K562 (cell line): Measurements from ENCODE around the gene DISC1. TPM values are rescaled to one million over a fixed set of nuclear protein-coding genes. Genes with fewer than 3 reads are reported as not detected.

Experiments
- ATAC-seq: fragments of 200-7000 bp; cut with Tn5 transposase; 3 replicates; pipeline ENCODE4 v1.9.1; 2020; ENCODE audit warnings: moderate library complexity
- BruUV-seq: library from RNA; stranded (reverse); fragments of 400-500 nt; replicated peaks from 2 replicates; lab custom pipeline; 2021; lab: Mats Ljungman, UMichigan
- CTCF ChIA-PET: fragments of 300-600 bp; formaldehyde crosslinking; extraction: SDS; loops from one replicate; lab custom pipeline; 2021; ENCODE audit warnings: low intra/inter-chr PET ratio; lab: Yijun Ruan, JAX
- POLR2A ChIA-PET: fragments of 300-600, 350-650 bp; sonication (Branson Sonifier 250); formaldehyde crosslinking; extraction: SDS; loops from one replicate; lab custom pipeline; 2021; ENCODE audit warnings: antibody characterized with exemption, inconsistent platforms; lab: Yijun Ruan, JAX
- DNase-seq, 4 experiments: peaks; one replicate each; pipeline versions ENCODE4 v3.0.0 to v3.0.0-alpha.2; 2011 to 2018; ENCODE audit warnings: low spot score in 3 of 4, mixed read lengths in 3 of 4; ENCODE audit errors: extremely low read depth in 1 of 4
- FAIRE-seq: peaks from 2 replicates; lab custom pipeline; 2011; peaks lifted over from hg19 to GRCh38; lab: Jason Lieb, UNC
- H2AFZ ChIP-seq: 2 replicates; pipeline ENCODE4 v1.6.0; 2011; ENCODE audit warnings: low read depth, low read length, control low read depth, inconsistent platforms
- H3K27ac ChIP-seq: fragments of 200-600 bp; 3 replicates; pipeline ENCODE4 v1.8.0; 2011; ENCODE audit warnings: low read depth, mild to moderate bottlenecking, control low read depth, inconsistent platforms, low read length, moderate library complexity, mixed read lengths; ENCODE audit errors: extremely low read depth
- H3K27me3 ChIP-seq, 2 experiments: fragments of 300-600 bp in 1 of 2; 2 replicates in 1 of 2; 3 replicates in 1 of 2; pipeline versions ENCODE4 v1.6.0 to v1.8.0; 2011; ENCODE audit warnings: inconsistent platforms in 2 of 2, low read length in 2 of 2, mild to moderate bottlenecking in 1 of 2, mixed read lengths in 1 of 2, moderate library complexity in 1 of 2; ENCODE audit not compliant: control insufficient read depth in 2 of 2, insufficient read depth in 2 of 2
- H3K36me3 ChIP-seq: fragments of 300-600 bp; 3 replicates; pipeline ENCODE4 v1.8.0; 2011; ENCODE audit warnings: mild to moderate bottlenecking, low read length, inconsistent platforms; ENCODE audit not compliant: control insufficient read depth, insufficient read depth
- H3K4me1 ChIP-seq, 2 experiments: fragments of 200-600 bp in 1 of 2; replicated peaks in 1 of 2; 2 replicates in 1 of 2; 3 replicates in 1 of 2; pipeline versions ENCODE4 v1.5.1 to v1.8.0; 2011; ENCODE audit warnings: inconsistent platforms in 2 of 2, low read length in 2 of 2, mild to moderate bottlenecking in 1 of 2, mixed read lengths in 1 of 2, moderate library complexity in 1 of 2; ENCODE audit not compliant: control insufficient read depth in 2 of 2, insufficient read depth in 2 of 2
- H3K4me2 ChIP-seq: 2 replicates; pipeline ENCODE4 v1.6.1; 2011; ENCODE audit warnings: low read length, control low read depth, inconsistent platforms, mixed read lengths; ENCODE audit not compliant: insufficient read depth
- H3K4me3 ChIP-seq: fragments of 200-600 bp; sonication (generic), shearing (Covaris generic); 2 replicates; pipeline ENCODE4 v1.5.1; 2016; ENCODE audit warnings: control low read depth, inconsistent platforms
- H3K79me2 ChIP-seq: fragments of 200-600 bp; 3 replicates; pipeline ENCODE4 v1.8.0; 2011; ENCODE audit warnings: low read length, inconsistent platforms; ENCODE audit not compliant: control insufficient read depth, insufficient read depth
- H3K9ac ChIP-seq, 2 experiments: 2 replicates each; pipeline versions ENCODE4 v1.6.0 to v1.6.1; 2011; ENCODE audit warnings: low read depth in 2 of 2, low read length in 2 of 2, control low read depth in 1 of 2, inconsistent platforms in 1 of 2, mild to moderate bottlenecking in 1 of 2, mixed read lengths in 1 of 2; ENCODE audit not compliant: insufficient read depth in 1 of 2
- H3K9me1 ChIP-seq: one replicate; pipeline ENCODE4 v1.6.0; 2011; ENCODE audit warnings: inconsistent platforms, mild to moderate bottlenecking, low read length, moderate library complexity; ENCODE audit not compliant: control insufficient read depth, insufficient read depth
- H3K9me3 ChIP-seq: replicated peaks from 2 replicates; pipeline ENCODE4 v1.5.1; 2011; ENCODE audit warnings: low read depth, low read length, inconsistent platforms; ENCODE audit not compliant: control insufficient read depth, insufficient read depth
- H4K20me1 ChIP-seq: replicated peaks from 2 replicates; pipeline ENCODE4 v1.6.1; 2011; ENCODE audit warnings: low read length, inconsistent platforms, mixed read lengths; ENCODE audit not compliant: control insufficient read depth, insufficient read depth
- CBX1 ChIP-seq: sonication (generic); IDR thresholded peaks from 2 replicates; pipeline ENCODE4 v1.6.1; 2016; ENCODE audit warnings: antibody characterized with exemption, low read depth, mild to moderate bottlenecking
- CCNT2 ChIP-seq: IDR thresholded peaks from 2 replicates; pipeline ENCODE4 v1.6.1; 2011; ENCODE audit warnings: borderline replicate concordance, low read depth, mild to moderate bottlenecking, moderate library complexity, mixed read lengths, low read length; ENCODE audit not compliant: insufficient read length; ENCODE audit errors: extremely low read depth
- DACH1 ChIP-seq: fragments of 450-650 bp; IDR thresholded peaks from 2 replicates; pipeline ENCODE4 v1.6.1; 2018; ENCODE audit not compliant: partially characterized antibody
- KLF13 ChIP-seq: fragments of 450-650 bp; IDR thresholded peaks from 2 replicates; pipeline ENCODE4 v1.6.1; 2016; ENCODE audit warnings: missing genetic modification characterization, low read depth, mild to moderate bottlenecking, missing compliant biosample characterization, moderate library complexity, borderline replicate concordance
- OTX1 ChIP-seq: fragments of 450-650 bp; formaldehyde crosslinking; IDR thresholded peaks from 2 replicates; pipeline ENCODE4 v1.4.0; 2022; ENCODE audit warnings: mild to moderate bottlenecking
- SP1 ChIP-seq: sonication (generic); formaldehyde crosslinking; IDR thresholded peaks from 2 replicates; pipeline ENCODE4 v1.8.1; 2022; ENCODE audit warnings: mild to moderate bottlenecking, missing genetic modification reagents
- VEZF1 ChIP-seq: fragments of 200-800 bp; sonication (Bioruptor generic); IDR thresholded peaks from 2 replicates; pipeline ENCODE4 v1.6.1; 2017; ENCODE audit warnings: missing genetic modification characterization, missing compliant biosample characterization
- ZEB2 ChIP-seq: fragments of 450-650 bp; IDR thresholded peaks from 2 replicates; pipeline ENCODE4 v1.6.1; 2016
- ZNF280B ChIP-seq: fragments of 250-450 bp; sonication (Bioruptor Pico); IDR thresholded peaks from 2 replicates; pipeline ENCODE4 v1.5.1; 2021; ENCODE audit warnings: mild to moderate bottlenecking
- WGBS: fragments of 100-300 bp; shearing (Covaris generic); methylation state at CpG from one replicate; pipeline ENCODE4 v1.1.6; 2016; ENCODE audit warnings: low coverage, mixed read lengths; ENCODE audit not compliant: insufficient coverage; ENCODE audit errors: missing lambda C conversion rate; 5-methylcytosine and 5-hydroxymethylcytosine counted together
- in situ Hi-C: fragments of 300-500 bp; cut with MboI; formaldehyde crosslinking; loops from 4 replicates; pipeline ENCODE4 v1.15.0; 2018; ENCODE audit warnings: inconsistent platforms, mixed read lengths
- intact Hi-C: fragments of 100-400 bp; cut with micrococcal nuclease; formaldehyde crosslinking; loops from 2 replicates; pipeline ENCODE4 v1.14.2; 2022
- polyA plus RNA-seq, 8 experiments: library from polyadenylated mRNA; depleted of rRNA in 4 of 8; stranded (reverse) in 5 of 8; unstranded in 3 of 8; fragments of >200 nt; fragmentation: Nextera tagmentation in 2 of 8; fragmentation: Illumina TruSeq in 1 of 8; extraction: Ambion mirVana in 2 of 8; extraction: Trizol in 1 of 8; gene quantifications; 2 replicates each; pipeline versions ENCODE4 v1.2.1 to v1.2.3, GENCODE V29; 2011 to 2014; ENCODE audit warnings: inconsistent platforms in 1 of 8, missing spikeins in 1 of 8
- total RNA-seq, 7 experiments: library from RNA; depleted of rRNA in 6 of 7; stranded (reverse); fragments of >200 nt in 6 of 7; fragmentation: Illumina TruSeq in 2 of 7; extraction: Trizol in 2 of 7; gene quantifications; 2 replicates each; pipeline versions ENCODE4 v1.2.1 to v1.2.3, GENCODE V29; 2011 to 2021; ENCODE audit warnings: low replicate concordance in 1 of 7
- TF ChIP-seq, protein P1 (sequence below), 2 experiments: fragments of 150-350 bp in 1 of 2; IDR thresholded peaks; 2 replicates each; pipeline ENCODE4 v1.6.1; 2012 to 2016; ENCODE audit warnings: low read depth in 2 of 2, low read length in 2 of 2, mild to moderate bottlenecking in 1 of 2, moderate library complexity in 1 of 2

The DISC1 gene
- total and polyA plus RNA-seq, 9 of the 15 experiments (the other 6 are each of a cell fraction or from before 2014, with no cell fraction given) = 0.01 to 0.11 (median 0.08) TPM; not detected in 1

DNA sequence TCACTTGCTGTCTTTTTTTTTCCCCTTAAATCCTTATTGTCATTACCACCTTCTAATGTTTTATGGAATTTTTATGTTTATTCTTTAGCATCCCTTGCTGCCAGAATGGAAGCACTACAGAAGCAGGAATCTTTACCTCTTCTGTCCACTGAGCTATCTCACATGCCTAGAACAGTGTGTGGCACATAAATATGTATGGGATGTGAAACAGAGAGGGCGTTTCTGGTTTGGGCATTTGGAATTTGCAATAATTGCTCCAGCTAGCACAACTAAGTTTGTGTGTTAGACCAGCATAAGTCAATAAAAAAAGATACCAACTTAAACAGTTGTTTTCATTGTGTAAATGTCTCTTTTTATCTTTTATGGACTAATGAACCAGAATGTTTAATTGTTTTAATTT lies 330.8 kb downstream of the DISC1 start:
- CTCF ChIA-PET = no interaction called here
- FAIRE-seq = no peak
- H2AFZ ChIP-seq = no peak overlapping the region
- H3K27ac ChIP-seq = no peak overlapping the region
- no peak overlapping the region for H3K9ac ChIP-seq
- in situ Hi-C loops (no loop called here), intact Hi-C loops (no loop called here)
- H3K79me2 ChIP-seq = no peaks in the 10 kb centered on the region
- 8% methylated on average over 1 of the region's 1 CpG for WGBS
- no peak for TF ChIP-seq ZEB2
- no peak for DNase-seq
- H3K4me2 ChIP-seq = no peak overlapping the region
- no peak overlapping the region for H3K4me3 ChIP-seq
- no peaks in the 10 kb centered on the region for H3K9me1 ChIP-seq
- ATAC-seq = no peak
- no TSS peak for BruUV-seq
- no peaks in the 10 kb centered on the region for H3K27me3 ChIP-seq
- POLR2A ChIA-PET = no interaction called here
- H4K20me1 ChIP-seq = no peaks in the 10 kb centered on the region
- no peaks in the 10 kb centered on the region for H3K9me3 ChIP-seq
- H3K36me3 ChIP-seq = no peaks in the 10 kb centered on the region
- H3K4me1 ChIP-seq = no peaks in the 10 kb centered on the region

DNA sequence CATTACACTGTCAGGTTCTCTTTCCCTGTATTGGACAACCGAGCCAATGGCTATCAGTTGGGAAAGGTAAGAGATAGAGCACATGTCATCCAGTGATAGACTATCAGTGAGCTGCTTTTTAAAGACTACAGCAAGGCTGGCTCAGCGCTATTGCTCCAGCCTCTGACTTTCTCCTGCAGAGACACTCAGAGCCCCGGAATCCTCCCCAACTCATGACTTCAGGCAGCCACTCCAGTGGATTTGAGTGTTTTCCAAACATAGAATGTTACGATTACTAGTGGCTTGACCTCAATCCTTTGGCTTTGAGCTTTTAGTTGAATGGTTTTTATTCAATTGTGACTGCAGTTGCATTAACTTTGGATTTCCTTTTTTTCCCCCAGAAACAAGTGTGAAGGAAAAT lies 331.9 kb downstream of the DISC1 start:
- H3K9me1 ChIP-seq = no peaks in the 10 kb centered on the region
- no peaks in the 10 kb centered on the region for H3K4me1 ChIP-seq
- no peaks in the 10 kb centered on the region for H3K36me3 ChIP-seq
- ATAC-seq = no peak
- intact Hi-C loops = no loop called here
- no peak overlapping the region for H3K27ac ChIP-seq
- no TSS peak for BruUV-seq
- 0% methylated on average over 4 of the region's 4 CpGs for WGBS
- no peak for FAIRE-seq
- in situ Hi-C loops = no loop called here
- CTCF ChIA-PET = no interaction called here
- H3K4me3 ChIP-seq = no peak overlapping the region
- H3K4me2 ChIP-seq = no peak overlapping the region
- no peaks in the 10 kb centered on the region for H3K9me3 ChIP-seq
- no peaks in the 10 kb centered on the region for H3K27me3 ChIP-seq
- no peaks in the 10 kb centered on the region for H4K20me1 ChIP-seq
- DNase-seq = no peak
- no peak overlapping the region for H2AFZ ChIP-seq
- POLR2A ChIA-PET = no interaction called here
- no peak overlapping the region for H3K9ac ChIP-seq
- H3K79me2 ChIP-seq = no peaks in the 10 kb centered on the region
- TF ChIP-seq DACH1 (no peak), KLF13 (tag) (no peak), CBX1 (no peak), CCNT2 (no peak), ZNF280B (no peak), VEZF1 (CRISPR knock-in tag) (no peak), SP1 (CRISPR knock-in tag) (no peak), OTX1 (CRISPR knock-in tag) (no peak)
- TF ChIP-seq, protein P1, sequence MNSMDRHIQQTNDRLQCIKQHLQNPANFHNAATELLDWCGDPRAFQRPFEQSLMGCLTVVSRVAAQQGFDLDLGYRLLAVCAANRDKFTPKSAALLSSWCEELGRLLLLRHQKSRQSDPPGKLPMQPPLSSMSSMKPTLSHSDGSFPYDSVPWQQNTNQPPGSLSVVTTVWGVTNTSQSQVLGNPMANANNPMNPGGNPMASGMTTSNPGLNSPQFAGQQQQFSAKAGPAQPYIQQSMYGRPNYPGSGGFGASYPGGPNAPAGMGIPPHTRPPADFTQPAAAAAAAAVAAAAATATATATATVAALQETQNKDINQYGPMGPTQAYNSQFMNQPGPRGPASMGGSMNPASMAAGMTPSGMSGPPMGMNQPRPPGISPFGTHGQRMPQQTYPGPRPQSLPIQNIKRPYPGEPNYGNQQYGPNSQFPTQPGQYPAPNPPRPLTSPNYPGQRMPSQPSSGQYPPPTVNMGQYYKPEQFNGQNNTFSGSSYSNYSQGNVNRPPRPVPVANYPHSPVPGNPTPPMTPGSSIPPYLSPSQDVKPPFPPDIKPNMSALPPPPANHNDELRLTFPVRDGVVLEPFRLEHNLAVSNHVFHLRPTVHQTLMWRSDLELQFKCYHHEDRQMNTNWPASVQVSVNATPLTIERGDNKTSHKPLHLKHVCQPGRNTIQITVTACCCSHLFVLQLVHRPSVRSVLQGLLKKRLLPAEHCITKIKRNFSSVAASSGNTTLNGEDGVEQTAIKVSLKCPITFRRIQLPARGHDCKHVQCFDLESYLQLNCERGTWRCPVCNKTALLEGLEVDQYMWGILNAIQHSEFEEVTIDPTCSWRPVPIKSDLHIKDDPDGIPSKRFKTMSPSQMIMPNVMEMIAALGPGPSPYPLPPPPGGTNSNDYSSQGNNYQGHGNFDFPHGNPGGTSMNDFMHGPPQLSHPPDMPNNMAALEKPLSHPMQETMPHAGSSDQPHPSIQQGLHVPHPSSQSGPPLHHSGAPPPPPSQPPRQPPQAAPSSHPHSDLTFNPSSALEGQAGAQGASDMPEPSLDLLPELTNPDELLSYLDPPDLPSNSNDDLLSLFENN (IDR thresholded peaks at IDR 0.05; ENCODE audit: low read depth in 2 of 2, low read length in 2 of 2) = no peak
